LNCAP (cell line): ENCODE measurements around the gene TOM1.

Experiments
- CTCF ChIP-seq: fragments of 450-650 bp; IDR thresholded peaks from 2 replicates; pipeline ENCODE4 v1.5.1; 2017; ENCODE audit warnings: mild to moderate bottlenecking

Gene TOM1

DNA sequence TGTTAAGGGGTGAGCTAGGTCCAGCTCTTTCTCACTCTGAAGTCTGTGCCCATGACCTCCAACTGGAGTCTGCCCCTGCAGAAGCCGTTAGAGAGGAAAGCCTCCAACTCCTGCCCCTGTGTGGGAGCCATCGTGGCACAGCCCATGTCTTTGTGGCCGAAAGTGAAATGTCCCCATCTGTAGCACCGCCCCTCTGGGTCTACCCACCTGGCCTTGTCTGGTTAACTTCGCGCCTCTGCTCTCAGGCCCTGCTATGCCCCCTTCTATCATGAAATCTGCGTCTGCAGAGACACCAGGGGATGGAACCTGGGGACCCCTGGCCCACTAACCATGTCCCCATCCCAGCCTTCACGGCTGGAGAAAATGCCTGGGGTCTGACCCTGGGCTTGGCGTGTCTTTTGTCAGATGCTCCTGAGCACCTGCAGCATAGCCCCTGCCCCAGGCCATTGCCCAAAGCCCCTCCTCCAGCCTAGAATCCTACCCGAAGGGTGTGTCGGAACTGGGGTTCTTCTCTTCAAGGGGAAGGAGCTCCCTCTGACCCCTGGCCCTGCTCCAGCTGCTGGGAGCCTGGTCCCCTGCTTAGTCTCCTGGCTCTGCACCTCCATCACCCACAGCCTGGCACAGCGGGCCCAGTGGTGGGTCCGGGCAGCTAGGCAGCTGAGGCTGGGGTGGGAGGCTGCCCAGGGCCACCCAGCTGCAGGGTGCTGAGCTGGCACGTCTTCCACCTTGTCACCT is 45.4 kb downstream of the TOM1 start:
- no peak for TF ChIP-seq CTCF

GRCh38 chr22:35345808-35346505 is 46.3 kb downstream of the TOM1 start:
- no peak for TF ChIP-seq CTCF

DNA sequence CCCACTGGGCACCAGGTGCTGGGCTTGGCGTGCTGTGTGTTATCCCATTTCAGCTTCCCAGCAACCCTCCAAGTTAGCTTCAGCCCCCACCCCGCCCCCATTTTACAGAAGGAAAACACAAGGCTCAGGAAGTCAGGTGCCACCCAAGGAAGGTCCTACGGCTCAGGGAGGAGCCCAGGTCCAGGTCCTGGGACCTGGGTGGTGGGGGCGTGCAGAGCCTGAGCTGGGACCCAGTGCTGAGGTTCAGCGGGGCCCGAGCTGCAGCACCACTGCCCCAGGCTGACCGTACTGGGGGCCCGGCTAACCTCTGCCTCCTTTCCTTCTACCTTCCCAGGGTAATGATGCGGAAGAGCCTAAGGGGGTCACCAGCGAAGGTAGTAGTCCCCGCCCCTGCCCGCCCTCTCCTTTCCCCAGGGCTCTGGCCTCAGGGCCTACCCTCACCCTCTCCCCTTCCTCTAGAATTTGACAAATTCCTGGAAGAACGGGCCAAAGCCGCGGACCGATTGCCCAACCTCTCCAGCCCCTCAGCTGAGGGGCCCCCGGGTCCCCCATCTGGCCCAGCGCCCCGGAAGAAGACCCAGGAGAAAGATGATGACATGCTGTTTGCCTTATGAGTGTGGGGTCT is 47.0 kb downstream of the TOM1 start:
- no peak for TF ChIP-seq CTCF

- TF ChIP-seq CTCF, result no peak
Measured at GRCh38 chr22:35347462-35347861, 47.8 kb downstream of the TOM1 start.

GRCh38 chr22:35348026-35348590 is 48.4 kb downstream of the TOM1 start:
- TF ChIP-seq CTCF, result no peak

- TF ChIP-seq CTCF, result no peak
Measured at GRCh38 chr22:35348703-35349102, 49.0 kb downstream of the TOM1 start.

- no peak for TF ChIP-seq CTCF
Measured at GRCh38 chr22:35349368-35349703, 49.6 kb downstream of the TOM1 start.
